Measurements from ENCODE around the gene LHFPL3. TPM values are rescaled to one million over a fixed set of nuclear protein-coding genes. Genes with fewer than 3 reads are reported as not detected.
"Not testable (repeated sequence)": the region's sequence is repeated elsewhere in the genome, so short reads cannot be mapped to it uniquely, and the experiment has no call there.

LHFPL3 gene
- polyA plus RNA-seq, 6 donors from 2014 or later: not detected

GRCh38 chr7:104530251-104530650 lies 201.8 kb downstream of the LHFPL3 start:
- H3K36me3 Mint-ChIP-seq: no peaks in the 10 kb centered on the region
- H3K4me1 Mint-ChIP-seq: no peaks in the 10 kb centered on the region
- H3K27me3 Mint-ChIP-seq: no peaks in the 10 kb centered on the region
- H3K27ac Mint-ChIP-seq: no peak overlapping the region
- DNase-seq (no peak), ATAC-seq (ENCODE audit: low read depth in 2 of 2) (no peak)
- peaks cover 0 to 12% (median 2%) of the 10 kb centered on the region in 7 donors for H3K9me3 Mint-ChIP-seq
- no peak overlapping the region for H3K4me3 Mint-ChIP-seq

GRCh38 chr7:104534149-104534548 lies 205.7 kb downstream of the LHFPL3 start:
- no peaks in the 10 kb centered on the region for H3K4me1 Mint-ChIP-seq
- ATAC-seq (ENCODE audit: low read depth in 2 of 2): no peak
- H3K27me3 Mint-ChIP-seq: peaks cover 0 to 10% (median 10%) of the 10 kb centered on the region in 3 donors
- no peaks in the 10 kb centered on the region for H3K36me3 Mint-ChIP-seq
- DNase-seq: no peak
- no peak overlapping the region for H3K4me3 Mint-ChIP-seq
- no peak overlapping the region for H3K27ac Mint-ChIP-seq
- peaks cover 0 to 6% (median 0%) of the 10 kb centered on the region in 7 donors for H3K9me3 Mint-ChIP-seq

GRCh38 chr7:104535841-104536240 lies 207.4 kb downstream of the LHFPL3 start:
- Mint-ChIP-seq H3K27ac (no peak overlapping the region), H3K27me3 (peaks cover 0 to 10% (median 10%) of the 10 kb centered on the region in 3 donors), H3K9me3 (peaks cover 0 to 3% (median 0%) of the 10 kb centered on the region in 7 donors), H3K4me1 (no peaks in the 10 kb centered on the region), H3K36me3 (no peaks in the 10 kb centered on the region), H3K4me3 (no peak overlapping the region)
- DNase-seq: no peak
- no peak for ATAC-seq (ENCODE audit: low read depth in 2 of 2)

- Mint-ChIP-seq H3K36me3 (no peaks in the 10 kb centered on the region), H3K27ac (no peak overlapping the region), H3K9me3 (peaks cover 0 to 5% (median 0%) of the 10 kb centered on the region in 7 donors), H3K27me3 (peaks cover 0 to 10% (median 10%) of the 10 kb centered on the region in 3 donors), H3K4me3 (no peak overlapping the region), H3K4me1 (no peaks in the 10 kb centered on the region)
- no peak for ATAC-seq (ENCODE audit: low read depth in 2 of 2)
- DNase-seq: no peak
Measured at GRCh38 chr7:104536956-104537355, 208.6 kb downstream of the LHFPL3 start.

- ATAC-seq (ENCODE audit: low read depth in 2 of 2) (no peak), DNase-seq (no peak)
- Mint-ChIP-seq H3K4me1 (no peaks in the 10 kb centered on the region), H3K36me3 (no peaks in the 10 kb centered on the region), H3K27ac (no peak overlapping the region), H3K9me3 (peaks cover 3 to 8% (median 4%) of the 10 kb centered on the region in 7 donors), H3K27me3 (peaks cover 0 to 10% (median 10%) of the 10 kb centered on the region in 3 donors), H3K4me3 (no peak overlapping the region)
Measured at GRCh38 chr7:104538152-104538551, 209.7 kb downstream of the LHFPL3 start.

GRCh38 chr7:104541897-104542296 lies 213.5 kb downstream of the LHFPL3 start:
- H3K4me3 Mint-ChIP-seq: no peak overlapping the region

GRCh38 chr7:104548861-104549260 lies 220.5 kb downstream of the LHFPL3 start:
- no peak for ATAC-seq (ENCODE audit: low read depth in 2 of 2)
- H3K4me1 Mint-ChIP-seq: no peaks in the 10 kb centered on the region
- DNase-seq: no peak
- H3K27me3 Mint-ChIP-seq: peaks cover 0 to 3% (median 0%) of the 10 kb centered on the region in 3 donors
- no peak overlapping the region for H3K27ac Mint-ChIP-seq
- H3K9me3 Mint-ChIP-seq: peaks cover 0 to 3% (median 0%) of the 10 kb centered on the region in 7 donors
- H3K36me3 Mint-ChIP-seq: no peaks in the 10 kb centered on the region
- no peak overlapping the region for H3K4me3 Mint-ChIP-seq

More at GRCh38 chr7:104541897-104542296, 213.5 kb downstream of the LHFPL3 start:
- H3K27me3 Mint-ChIP-seq: peaks cover 0 to 4% (median 4%) of the 10 kb centered on the region in 3 donors
- ATAC-seq (ENCODE audit: low read depth in 2 of 2): no peak
- H3K36me3 Mint-ChIP-seq: no peaks in the 10 kb centered on the region
- no peak overlapping the region for H3K27ac Mint-ChIP-seq
- no peak for DNase-seq
- no peaks in the 10 kb centered on the region for H3K4me1 Mint-ChIP-seq
- H3K9me3 Mint-ChIP-seq: peaks cover 3 to 8% (median 4%) of the 10 kb centered on the region in 7 donors

GRCh38 chr7:104550362-104550761 lies 222.0 kb downstream of the LHFPL3 start:
- H3K36me3 Mint-ChIP-seq: no peaks in the 10 kb centered on the region
- H3K9me3 Mint-ChIP-seq: peaks cover 0 to 10% (median 6%) of the 10 kb centered on the region in 7 donors
- H3K27me3 Mint-ChIP-seq: peaks cover 0 to 3% (median 0%) of the 10 kb centered on the region in 3 donors
- ATAC-seq (ENCODE audit: low read depth in 2 of 2): no peak
- H3K27ac Mint-ChIP-seq: no peak overlapping the region
- no peaks in the 10 kb centered on the region for H3K4me1 Mint-ChIP-seq
- no peak for DNase-seq
- H3K4me3 Mint-ChIP-seq: no peak overlapping the region

- H3K4me3 Mint-ChIP-seq: no peak overlapping the region
- no peaks in the 10 kb centered on the region for H3K4me1 Mint-ChIP-seq
- H3K27me3 Mint-ChIP-seq: peaks cover 0 to 5% (median 3%) of the 10 kb centered on the region in 3 donors
- no peak for DNase-seq
- no peak overlapping the region for H3K27ac Mint-ChIP-seq
- no peak for ATAC-seq (ENCODE audit: low read depth in 2 of 2)
- H3K36me3 Mint-ChIP-seq: no peaks in the 10 kb centered on the region
- H3K9me3 Mint-ChIP-seq: peaks cover 4 to 15% (median 8%) of the 10 kb centered on the region in 7 donors
Measured at GRCh38 chr7:104551226-104551625, 222.8 kb downstream of the LHFPL3 start.

- Mint-ChIP-seq H3K36me3 (peaks cover 0 to 4% of the 10 kb centered on the region in 2 donors), H3K4me1 (no peaks in the 10 kb centered on the region), H3K4me3 (no peak overlapping the region), H3K9me3 (peaks cover 4 to 20% (median 12%) of the 10 kb centered on the region in 7 donors), H3K27ac (no peak overlapping the region), H3K27me3 (peaks cover 0 to 5% (median 3%) of the 10 kb centered on the region in 3 donors)
- DNase-seq (no peak), ATAC-seq (ENCODE audit: low read depth in 2 of 2) (no peak)
Measured at GRCh38 chr7:104552102-104552501, 223.7 kb downstream of the LHFPL3 start.

- ATAC-seq (ENCODE audit: low read depth in 2 of 2) (no peak), DNase-seq (no peak)
- no peak overlapping the region for H3K27ac Mint-ChIP-seq
- no peaks in the 10 kb centered on the region for H3K4me1 Mint-ChIP-seq
- H3K4me3 Mint-ChIP-seq: no peak overlapping the region
- H3K36me3 Mint-ChIP-seq: peaks cover 0 to 8% of the 10 kb centered on the region in 2 donors
- H3K9me3 Mint-ChIP-seq: peaks cover 4 to 22% (median 15%) of the 10 kb centered on the region in 7 donors
- H3K27me3 Mint-ChIP-seq: peaks cover 0 to 5% (median 3%) of the 10 kb centered on the region in 3 donors
Measured at GRCh38 chr7:104553074-104553473, 224.7 kb downstream of the LHFPL3 start.

GRCh38 chr7:104563350-104563901 lies 235.0 kb downstream of the LHFPL3 start:
- H3K27me3 Mint-ChIP-seq; H3K36me3 Mint-ChIP-seq; H3K27ac Mint-ChIP-seq; ATAC-seq (ENCODE audit: low read depth in 2 of 2); H3K4me1 Mint-ChIP-seq; DNase-seq: not testable (repeated sequence)
- Mint-ChIP-seq H3K4me3 (peak overlapping the region in 1 of 8 donors; percentile 5), H3K9me3 (peaks cover 0 to 10% (median 0%) of the 10 kb centered on the region in 7 donors)

- no peaks in the 10 kb centered on the region for H3K36me3 Mint-ChIP-seq
- H3K27ac Mint-ChIP-seq: no peak overlapping the region
- H3K4me3 Mint-ChIP-seq: no peak overlapping the region
- H3K27me3 Mint-ChIP-seq: peaks cover 4 to 14% (median 5%) of the 10 kb centered on the region in 3 donors
- no peak for ATAC-seq (ENCODE audit: low read depth in 2 of 2)
- no peak for DNase-seq
- H3K4me1 Mint-ChIP-seq: no peaks in the 10 kb centered on the region
- peaks cover 0 to 4% (median 0%) of the 10 kb centered on the region in 7 donors for H3K9me3 Mint-ChIP-seq
Measured at GRCh38 chr7:104569751-104570150, 241.3 kb downstream of the LHFPL3 start.

- no peaks in the 10 kb centered on the region for H3K36me3 Mint-ChIP-seq
- DNase-seq (no peak), ATAC-seq (ENCODE audit: low read depth in 2 of 2) (no peak)
- H3K27ac Mint-ChIP-seq: no peak overlapping the region
- no peaks in the 10 kb centered on the region for H3K4me1 Mint-ChIP-seq
- no peaks in the 10 kb centered on the region for H3K9me3 Mint-ChIP-seq
- H3K27me3 Mint-ChIP-seq: peaks cover 4 to 14% (median 5%) of the 10 kb centered on the region in 3 donors
- no peak overlapping the region for H3K4me3 Mint-ChIP-seq
Measured at GRCh38 chr7:104572554-104572953, 244.2 kb downstream of the LHFPL3 start.

Measured in naive B cell (primary cell).